H1 (cell line): ENCODE data around the gene SRPRB. TPM values are rescaled to one million over a fixed set of nuclear protein-coding genes. Genes with fewer than 3 reads are reported as not detected.

Experiments
- CTCF ChIA-PET: fragments of 300-600 bp; sonication (Branson Sonifier 250); formaldehyde crosslinking; loops from one replicate; lab custom pipeline; 2021; ENCODE audit not compliant: partially characterized antibody; lab: Charles Lee
- POLR2A ChIA-PET: fragments of 300-600 bp; sonication (Branson Sonifier 250); formaldehyde crosslinking; loops from one replicate; lab custom pipeline; 2021; ENCODE audit warnings: inconsistent platforms; ENCODE audit not compliant: partially characterized antibody; lab: Charles Lee
- DNase-seq, 2 experiments: peaks; one replicate each; pipeline versions ENCODE4 v3.0.0 to v3.0.0-alpha.2; 2010 to 2022; ENCODE audit warnings: low spot score in 2 of 2, low read depth in 1 of 2, mixed read lengths in 1 of 2
- FAIRE-seq: peaks from 2 replicates; lab custom pipeline; 2011; peaks lifted over from hg19 to GRCh38; lab: Jason Lieb, UNC
- H2AFZ ChIP-seq: 2 replicates; pipeline ENCODE4 v1.8.1; 2012; ENCODE audit warnings: low read length, inconsistent platforms
- H2AK5ac ChIP-seq: 2 replicates; pipeline ENCODE4 v1.6.1; 2013; ENCODE audit warnings: low read depth, low read length
- H2BK120ac ChIP-seq: replicated peaks from 2 replicates; pipeline ENCODE3; 2013; ENCODE audit warnings: low read depth, low read length, inconsistent platforms
- H2BK12ac ChIP-seq: 2 replicates; pipeline ENCODE4 v1.6.1; 2013; ENCODE audit warnings: low read depth, low read length
- H2BK15ac ChIP-seq: 2 replicates; pipeline ENCODE4 v1.6.1; 2013; ENCODE audit warnings: low read length
- H2BK20ac ChIP-seq: 2 replicates; pipeline ENCODE4 v1.6.1; 2013; ENCODE audit warnings: low read length
- H2BK5ac ChIP-seq: 2 replicates; pipeline ENCODE4 v1.6.1; 2013; ENCODE audit warnings: low read depth, low read length
- H3K14ac ChIP-seq: 2 replicates; pipeline ENCODE4 v1.6.1; 2013; ENCODE audit warnings: inconsistent platforms; ENCODE audit not compliant: insufficient read length
- H3K18ac ChIP-seq: 2 replicates; pipeline ENCODE4 v1.6.1; 2013; ENCODE audit warnings: low read length; ENCODE audit errors: extremely low read depth
- H3K23ac ChIP-seq: 2 replicates; pipeline ENCODE4 v1.6.1; 2013; ENCODE audit warnings: inconsistent platforms; ENCODE audit not compliant: insufficient read length
- H3K23me2 ChIP-seq: 2 replicates; pipeline ENCODE4 v1.6.1; 2013; ENCODE audit warnings: low read depth, low read length
- H3K27ac ChIP-seq: 2 replicates; pipeline ENCODE4 v1.6.1; 2011; ENCODE audit warnings: low read depth, low read length, inconsistent platforms
- H3K27me3 ChIP-seq, 4 experiments: replicated peaks in 1 of 4; 1 replicate in 1 of 4; 2 replicates in 3 of 4; pipeline versions ENCODE4 v1.6.1 to v1.8.1; 2011 to 2013; ENCODE audit warnings: low read length in 3 of 4, mild to moderate bottlenecking in 3 of 4, inconsistent platforms in 2 of 4, mixed read lengths in 2 of 4, moderate library complexity in 1 of 4; ENCODE audit not compliant: control insufficient read depth in 3 of 4, insufficient read depth in 3 of 4; ENCODE audit errors: extremely low read depth in 1 of 4
- H3K36me3 ChIP-seq, 4 experiments: 2 replicates each; pipeline versions ENCODE4 v1.6.1 to v1.8.1; 2011 to 2013; ENCODE audit warnings: mild to moderate bottlenecking in 4 of 4, low read length in 3 of 4, moderate library complexity in 2 of 4, control low read depth in 1 of 4, inconsistent platforms in 1 of 4; ENCODE audit not compliant: insufficient read depth in 4 of 4, control insufficient read depth in 2 of 4
- H3K4ac ChIP-seq: replicated peaks from 2 replicates; pipeline ENCODE3; 2013; ENCODE audit warnings: low read length, low read depth, mixed read lengths, inconsistent platforms; ENCODE audit not compliant: insufficient read length
- H3K4me1 ChIP-seq, 4 experiments: replicated peaks in 1 of 4; 1 replicate in 1 of 4; 2 replicates in 3 of 4; pipeline versions ENCODE4 v1.6.1 to v1.8.1; 2011 to 2013; ENCODE audit warnings: low read length in 3 of 4, inconsistent platforms in 2 of 4, mixed read lengths in 1 of 4; ENCODE audit not compliant: insufficient read depth in 4 of 4, control insufficient read depth in 3 of 4
- H3K4me2 ChIP-seq, 2 experiments: 2 replicates each; pipeline versions ENCODE4 v1.6.1 to v1.8.1; 2011 to 2013; ENCODE audit warnings: low read depth in 2 of 2, low read length in 2 of 2, control low read depth in 1 of 2, inconsistent platforms in 1 of 2, mild to moderate bottlenecking in 1 of 2; ENCODE audit not compliant: insufficient read depth in 1 of 2
- H3K4me3 ChIP-seq, 4 experiments: fragments of 200-600, 300-600 bp in 1 of 4; sonication (generic), shearing (Covaris generic), sonication (Bioruptor Twin) in 1 of 4; 2 replicates each; pipeline versions ENCODE4 v1.5.1 to v1.8.1; 2011 to 2016; ENCODE audit warnings: low read length in 4 of 4, low read depth in 3 of 4, control low read depth in 2 of 4, inconsistent platforms in 2 of 4, mild to moderate bottlenecking in 2 of 4, mixed read lengths in 1 of 4, moderate library complexity in 1 of 4; ENCODE audit not compliant: insufficient read depth in 2 of 4; ENCODE audit errors: extremely low read depth in 1 of 4
- H3K56ac ChIP-seq: replicated peaks from 2 replicates; pipeline ENCODE3; 2013; ENCODE audit warnings: low read depth, mild to moderate bottlenecking, mixed read lengths, low read length, inconsistent platforms; ENCODE audit not compliant: insufficient read length
- H3K79me1 ChIP-seq: 2 replicates; pipeline ENCODE4 v1.6.1; 2013; ENCODE audit warnings: low read depth, low read length, control low read depth
- H3K79me2 ChIP-seq, 2 experiments: 2 replicates each; pipeline versions ENCODE4 v1.6.1 to v1.8.1; 2012 to 2013; ENCODE audit warnings: low read length in 2 of 2, mild to moderate bottlenecking in 2 of 2, inconsistent platforms in 1 of 2; ENCODE audit not compliant: insufficient read depth in 2 of 2, control insufficient read depth in 1 of 2
- H3K9ac ChIP-seq, 4 experiments: replicated peaks in 1 of 4; 1 replicate in 1 of 4; 2 replicates in 3 of 4; pipeline versions ENCODE4 v1.6.1 to v1.8.1; 2011 to 2013; ENCODE audit warnings: low read depth in 3 of 4, low read length in 3 of 4, control low read depth in 2 of 4, mild to moderate bottlenecking in 2 of 4, moderate library complexity in 2 of 4, inconsistent platforms in 1 of 4; ENCODE audit errors: extremely low read depth in 1 of 4
- H3K9me3 ChIP-seq, 2 experiments: 2 replicates each; pipeline versions ENCODE4 v1.6.1 to v1.8.1; 2012 to 2013; ENCODE audit warnings: mild to moderate bottlenecking in 2 of 2, moderate library complexity in 2 of 2, control low read depth in 1 of 2, inconsistent platforms in 1 of 2, low read depth in 1 of 2, low read length in 1 of 2, mixed read lengths in 1 of 2; ENCODE audit not compliant: insufficient read depth in 2 of 2
- H4K20me1 ChIP-seq, 2 experiments: replicated peaks in 1 of 2; 2 replicates each; pipeline versions ENCODE3 to v1.8.1; 2011 to 2013; ENCODE audit warnings: inconsistent platforms in 2 of 2, low read length in 2 of 2, mild to moderate bottlenecking in 1 of 2; ENCODE audit not compliant: insufficient read depth in 2 of 2, control insufficient read depth in 1 of 2
- H4K5ac ChIP-seq: 2 replicates; pipeline ENCODE4 v1.6.1; 2013; ENCODE audit warnings: low read length, low read depth, mixed read lengths, inconsistent platforms; ENCODE audit not compliant: insufficient read length
- H4K8ac ChIP-seq: 2 replicates; pipeline ENCODE4 v1.8.0; 2013; ENCODE audit warnings: mild to moderate bottlenecking, moderate library complexity, low read length, inconsistent platforms; ENCODE audit not compliant: insufficient read depth; ENCODE audit errors: extremely low read depth
- H4K91ac ChIP-seq: replicated peaks from 2 replicates; pipeline ENCODE3; 2013; ENCODE audit warnings: low read length, mixed read lengths, inconsistent platforms; ENCODE audit not compliant: insufficient read length
- CBX5 ChIP-seq: fragments of 300-800, 300-1000 bp; sonication (generic); IDR thresholded peaks from 2 replicates; pipeline ENCODE4 v1.7.1; 2016; ENCODE audit warnings: antibody characterized with exemption, low read length, low read depth
- EP300 ChIP-seq, 2 experiments: IDR thresholded peaks; 1 replicate in 1 of 2; 2 replicates in 1 of 2; pipeline ENCODE4 v1.6.1; 2011 to 2012; ENCODE audit warnings: low read depth in 2 of 2, low read length in 2 of 2, mild to moderate bottlenecking in 2 of 2, borderline replicate concordance in 1 of 2, inconsistent platforms in 1 of 2, moderate library complexity in 1 of 2
- EZH2 ChIP-seq: fragments of 200-600 bp; sonication (generic); IDR thresholded peaks from 2 replicates; pipeline ENCODE4 v1.7.1; 2012; ENCODE audit warnings: low read depth, mild to moderate bottlenecking, moderate library complexity, low read length, inconsistent platforms; ENCODE audit not compliant: severe bottlenecking
- KDM5A ChIP-seq: fragments of 200-600 bp; IDR thresholded peaks from 2 replicates; pipeline ENCODE4 v1.7.1; 2012; ENCODE audit warnings: mild to moderate bottlenecking, low read length, inconsistent platforms, mixed read lengths
- SIX5 ChIP-seq: IDR thresholded peaks from 2 replicates; pipeline ENCODE4 v1.6.1; 2011; ENCODE audit warnings: mild to moderate bottlenecking, low read depth, low read length
- SP2 ChIP-seq: IDR thresholded peaks from 2 replicates; pipeline ENCODE4 v1.6.1; 2012; ENCODE audit warnings: mild to moderate bottlenecking, low read length, inconsistent platforms
- TAF7 ChIP-seq: optimal IDR thresholded peaks from 2 replicates; pipeline ENCODE3; 2011; ENCODE audit warnings: low read depth, mild to moderate bottlenecking, inconsistent platforms, low read length, moderate library complexity, borderline replicate concordance
- WGBS, 2 experiments: shearing (Covaris generic) in 1 of 2; methylation state at CpG; one replicate each; pipeline versions ENCODE4 v1.1.6 to v1.1.7; 2013 to 2015; ENCODE audit warnings: low lambda C conversion rate in 2 of 2, mixed read lengths in 2 of 2, inconsistent platforms in 1 of 2, low coverage in 1 of 2, missing lambda C conversion rate in 1 of 2; ENCODE audit not compliant: insufficient replicate concordance in 2 of 2, insufficient coverage in 1 of 2, insufficient read length in 1 of 2; ENCODE audit errors: extremely low coverage in 1 of 2, missing lambda C conversion rate in 1 of 2; 5-methylcytosine and 5-hydroxymethylcytosine counted together
- polyA plus RNA-seq, 7 experiments: library from polyadenylated mRNA; depleted of rRNA in 3 of 7; stranded (reverse) in 5 of 7; unstranded in 2 of 7; fragments of >200 nt in 5 of 7; fragments of 200-250 nt in 2 of 7; gene quantifications; 1 replicate in 5 of 7; 2 replicates in 1 of 7; 4 replicates in 1 of 7; pipeline versions ENCODE4 v1.2.1 to v1.2.3, GENCODE V29; 2011 to 2013; ENCODE audit warnings: missing spikeins in 2 of 7, mixed read lengths in 2 of 7
- total RNA-seq: library from RNA; stranded (reverse); fragmentation: NEBNext Ultra II Directional; extraction: Animal tissue kit (Norgen Biotek cat#: 25700); gene quantifications from 2 replicates; pipeline ENCODE4 v1.2.1, GENCODE V29; 2021

The SRPRB gene
- total and polyA plus RNA-seq, 2 of the 8 experiments (the other 6 are each of a cell fraction or from before 2014, with no cell fraction given), result 15.9 to 49.8 TPM

GRCh38 chr3:133854264-133855001, 48.8 kb downstream of the SRPRB start:
- no peak for FAIRE-seq
- no peak for TF ChIP-seq EZH2
- TF ChIP-seq SP2, result no peak
- TF ChIP-seq SIX5, result no peak
- no peak for TF ChIP-seq CBX5
- no peak for TF ChIP-seq KDM5A
- TF ChIP-seq TAF7, result no peak
- TF ChIP-seq EP300 (IDR thresholded peaks at IDR 0.05; ENCODE audit: borderline replicate concordance in 1 of 2, low read depth in 2 of 2, low read length in 2 of 2), result no peak
- POLR2A ChIA-PET, result interaction anchor here (0.9 to 1.7 kb wide), 3 partner anchors 25 to 48 kb away, joined by 3 read pairs; no protein-coding TSS in a partner anchor

More at GRCh38 chr3:133854264-133855001, 48.8 kb downstream of the SRPRB start:
- no peak overlapping the region for H2AFZ ChIP-seq
- H3K14ac ChIP-seq, result no peak overlapping the region
- no peak overlapping the region for H4K5ac ChIP-seq
- H4K8ac ChIP-seq, result no peak overlapping the region
- no peak overlapping the region for H3K4me3 ChIP-seq
- H3K4me1 ChIP-seq, result peaks cover 0 to 8% (median 0%) of the 10 kb centered on the region in 4 experiments; a peak in 2 of 7 replicates
- H2AK5ac ChIP-seq, result no peak overlapping the region
- no peak overlapping the region for H3K9ac ChIP-seq
- no peak overlapping the region for H3K56ac ChIP-seq
- no peaks in the 10 kb centered on the region for H3K79me1 ChIP-seq
- no peaks in the 10 kb centered on the region; the same call in 1 of the 2 replicates for H3K23me2 ChIP-seq
- no peaks in the 10 kb centered on the region for H3K27me3 ChIP-seq
- H3K36me3 ChIP-seq, result no peaks in the 10 kb centered on the region
- no peak overlapping the region for H2BK15ac ChIP-seq
- H4K91ac ChIP-seq, result no peak overlapping the region
- no peaks in the 10 kb centered on the region for H3K79me2 ChIP-seq
- no peak overlapping the region for H2BK20ac ChIP-seq
- no peak overlapping the region for H2BK120ac ChIP-seq
- WGBS, 2 experiments, result 86% methylated on average over 5 of the region's 5 CpGs; no CpG with 5 or more reads in 1 of the 2 experiments
- H2BK12ac ChIP-seq, result no peak overlapping the region
- no peak overlapping the region for H3K23ac ChIP-seq
- no peaks in the 10 kb centered on the region for H3K9me3 ChIP-seq
- H3K4ac ChIP-seq, result no peak overlapping the region
- CTCF ChIA-PET, result interaction anchor here (1.1 to 2.6 kb wide), 7 partner anchors 10 to 22 kb away, joined by 3 to 7 read pairs (median 4); no protein-coding TSS in a partner anchor
- no peak overlapping the region for H3K18ac ChIP-seq
- no peak overlapping the region for H3K4me2 ChIP-seq
- no peak for DNase-seq
- H4K20me1 ChIP-seq, result no peaks in the 10 kb centered on the region
- no peak overlapping the region for H3K27ac ChIP-seq
- H2BK5ac ChIP-seq, result no peak overlapping the region
